ENCODE measurements around the gene WDR27.

- TF ChIP-seq, protein P1, sequence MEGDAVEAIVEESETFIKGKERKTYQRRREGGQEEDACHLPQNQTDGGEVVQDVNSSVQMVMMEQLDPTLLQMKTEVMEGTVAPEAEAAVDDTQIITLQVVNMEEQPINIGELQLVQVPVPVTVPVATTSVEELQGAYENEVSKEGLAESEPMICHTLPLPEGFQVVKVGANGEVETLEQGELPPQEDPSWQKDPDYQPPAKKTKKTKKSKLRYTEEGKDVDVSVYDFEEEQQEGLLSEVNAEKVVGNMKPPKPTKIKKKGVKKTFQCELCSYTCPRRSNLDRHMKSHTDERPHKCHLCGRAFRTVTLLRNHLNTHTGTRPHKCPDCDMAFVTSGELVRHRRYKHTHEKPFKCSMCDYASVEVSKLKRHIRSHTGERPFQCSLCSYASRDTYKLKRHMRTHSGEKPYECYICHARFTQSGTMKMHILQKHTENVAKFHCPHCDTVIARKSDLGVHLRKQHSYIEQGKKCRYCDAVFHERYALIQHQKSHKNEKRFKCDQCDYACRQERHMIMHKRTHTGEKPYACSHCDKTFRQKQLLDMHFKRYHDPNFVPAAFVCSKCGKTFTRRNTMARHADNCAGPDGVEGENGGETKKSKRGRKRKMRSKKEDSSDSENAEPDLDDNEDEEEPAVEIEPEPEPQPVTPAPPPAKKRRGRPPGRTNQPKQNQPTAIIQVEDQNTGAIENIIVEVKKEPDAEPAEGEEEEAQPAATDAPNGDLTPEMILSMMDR (conservative IDR thresholded peaks at IDR 0.05; ENCODE audit: low read length): no peak
- no peak for TF ChIP-seq EZH2phosphoT487 (IDR thresholded peaks at IDR 0.05; ENCODE audit: borderline replicate concordance, low read depth, low read length)
These were observed 246.4 kb downstream of the WDR27 start for GRCh38 chr6:169455470-169455869.
